Measurements from ENCODE around the gene CAP1. TPM values are rescaled to one million over a fixed set of nuclear protein-coding genes. Genes with fewer than 3 reads are reported as not detected.

Gene CAP1
- total and polyA plus RNA-seq, 9 of the 15 experiments (the other 6 are each of a cell fraction or from before 2014, with no cell fraction given), result 230 to 658 (median 281) TPM

GRCh38 chr1:40057310-40058030 is 16.9 kb downstream of the CAP1 start (continued):
- TF ChIP-seq MEF2A (IDR thresholded peaks at IDR 0.05; ENCODE audit: control insufficient read depth, low read depth, low read length), result no peak
- TF ChIP-seq ZNF77 (CRISPR knock-in tag; IDR thresholded peaks at IDR 0.05), result no peak
- 0 out of 2 replicates have a peak, but pooled peaks have one; percentile 22 for TF ChIP-seq POLR2A (conservative IDR thresholded peaks at IDR 0.05)
- TF ChIP-seq EWSR1 (IDR thresholded peaks at IDR 0.05; ENCODE audit: borderline replicate concordance, low read depth, partially characterized antibody), result no peak
- no peak for TF ChIP-seq HMG20A (CRISPR knock-in tag; conservative IDR thresholded peaks at IDR 0.05)
- TF ChIP-seq ZNF165 (CRISPR knock-in tag; IDR thresholded peaks at IDR 0.05; ENCODE audit: borderline replicate concordance), result 0 out of 2 replicates have a peak, but pooled peaks have one; percentile 46
- peak; percentile 100 for TF ChIP-seq EP300 (IDR thresholded peaks at IDR 0.05; ENCODE audit: low read length)
- TF ChIP-seq ZEB2 (IDR thresholded peaks at IDR 0.05), result peak; percentile 97
- no peak for TF ChIP-seq ZNF311 (CRISPR knock-in tag; IDR thresholded peaks at IDR 0.05)
- 0 out of 2 replicates have a peak, but pooled peaks have one; percentile 63 for TF ChIP-seq TRIM28 (IDR thresholded peaks at IDR 0.05)
- peak; percentile 72 to 80 for TF ChIP-seq MNT (conservative IDR thresholded peaks at IDR 0.05)
- TF ChIP-seq, protein P1, sequence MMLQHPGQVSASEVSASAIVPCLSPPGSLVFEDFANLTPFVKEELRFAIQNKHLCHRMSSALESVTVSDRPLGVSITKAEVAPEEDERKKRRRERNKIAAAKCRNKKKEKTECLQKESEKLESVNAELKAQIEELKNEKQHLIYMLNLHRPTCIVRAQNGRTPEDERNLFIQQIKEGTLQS (IDR thresholded peaks at IDR 0.05), result peak; percentile 94
- TF ChIP-seq, protein P1 (CRISPR knock-in tag; conservative IDR thresholded peaks at IDR 0.05), result peak; percentile 37; the same call in 1 of the 2 replicates
- TF ChIP-seq THRA (IDR thresholded peaks at IDR 0.05), result 0 out of 2 replicates have a peak, but pooled peaks have one; percentile 21
- TF ChIP-seq IRF2 (CRISPR knock-in tag; IDR thresholded peaks at IDR 0.05), result no peak
- TF ChIP-seq MXD1 (CRISPR knock-in tag; IDR thresholded peaks at IDR 0.05; ENCODE audit: borderline replicate concordance, poor library complexity, severe bottlenecking), result no peak
- TF ChIP-seq, protein P2, sequence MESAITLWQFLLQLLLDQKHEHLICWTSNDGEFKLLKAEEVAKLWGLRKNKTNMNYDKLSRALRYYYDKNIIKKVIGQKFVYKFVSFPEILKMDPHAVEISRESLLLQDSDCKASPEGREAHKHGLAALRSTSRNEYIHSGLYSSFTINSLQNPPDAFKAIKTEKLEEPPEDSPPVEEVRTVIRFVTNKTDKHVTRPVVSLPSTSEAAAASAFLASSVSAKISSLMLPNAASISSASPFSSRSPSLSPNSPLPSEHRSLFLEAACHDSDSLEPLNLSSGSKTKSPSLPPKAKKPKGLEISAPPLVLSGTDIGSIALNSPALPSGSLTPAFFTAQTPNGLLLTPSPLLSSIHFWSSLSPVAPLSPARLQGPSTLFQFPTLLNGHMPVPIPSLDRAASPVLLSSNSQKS (CRISPR knock-in tag; IDR thresholded peaks at IDR 0.05), result 0 out of 2 replicates have a peak, but pooled peaks have one; percentile 69
- no peak for TF ChIP-seq PCBP2 (IDR thresholded peaks at IDR 0.05; ENCODE audit: low read depth, low read length, poor library complexity, severe bottlenecking)
- TF ChIP-seq ZNF217 (CRISPR knock-in tag; IDR thresholded peaks at IDR 0.05), result no peak
- peak; percentile 89; the same call in 1 of the 2 replicates for TF ChIP-seq ZBED1 (IDR thresholded peaks at IDR 0.05)
- TF ChIP-seq MYNN (IDR thresholded peaks at IDR 0.05), result peak; percentile 80; the same call in 1 of the 2 replicates
- TF ChIP-seq MYNN (CRISPR knock-in tag; IDR thresholded peaks at IDR 0.05), result no peak
- TF ChIP-seq CGGBP1 (CRISPR knock-in tag; IDR thresholded peaks at IDR 0.05), result no peak
- no peak for TF ChIP-seq PTTG1 (tag; IDR thresholded peaks at IDR 0.05; ENCODE audit: low read depth)
